SK-N-SH (cell line): ENCODE results near the gene DAB2.

Source experiments
- CHD2 ChIP-seq: fragments of 150-350 bp; IDR thresholded peaks from 2 replicates; pipeline ENCODE4 v1.6.1; 2018; ENCODE audit warnings: low read length; ENCODE audit not compliant: partially characterized antibody
- CTCF ChIP-seq: fragments of 200-600 bp; sonication (generic); IDR thresholded peaks from 2 replicates; pipeline ENCODE4 v1.6.1; 2017; ENCODE audit warnings: antibody characterized with exemption, mild to moderate bottlenecking, moderate library complexity
- ELF1 ChIP-seq: IDR thresholded peaks from 2 replicates; pipeline ENCODE4 v1.4.0; 2012
- EZH2phosphoT487 ChIP-seq: fragments of 200-600 bp; sonication (generic); IDR thresholded peaks from 2 replicates; pipeline ENCODE4 v1.6.1; 2017; ENCODE audit warnings: low read depth, mixed run types, mild to moderate bottlenecking, antibody characterized with exemption, moderate library complexity, borderline replicate concordance
- MAX ChIP-seq: IDR thresholded peaks from 2 replicates; pipeline ENCODE4 v1.4.0; 2012; ENCODE audit warnings: low read depth
- RAD21 ChIP-seq: IDR thresholded peaks from 2 replicates; pipeline ENCODE4 v1.6.1; 2012; ENCODE audit warnings: mild to moderate bottlenecking, low read length
- REST ChIP-seq: IDR thresholded peaks from 2 replicates; pipeline ENCODE4 v1.6.1; 2012; ENCODE audit warnings: mild to moderate bottlenecking, low read depth, low read length, moderate library complexity
- TEAD4 ChIP-seq: IDR thresholded peaks from 2 replicates; pipeline ENCODE4 v1.4.0; 2012; ENCODE audit warnings: mild to moderate bottlenecking, borderline replicate concordance; ENCODE audit not compliant: insufficient read depth
- USF2 ChIP-seq: fragments of 150-350 bp; IDR thresholded peaks from 2 replicates; pipeline ENCODE4 v1.6.1; 2017; ENCODE audit warnings: antibody characterized with exemption, low read length, low read depth, borderline replicate concordance

- TF ChIP-seq CTCF: no peak
- no peak for TF ChIP-seq EZH2phosphoT487
- TF ChIP-seq TEAD4: no peak
- TF ChIP-seq ELF1: no peak
- no peak for TF ChIP-seq REST
- no peak for TF ChIP-seq USF2
- no peak for TF ChIP-seq RAD21
- TF ChIP-seq CHD2: no peak
- TF ChIP-seq MAX: no peak
Observed at GRCh38 chr5:39415201-39415600, 9.6 kb downstream of the DAB2 start.
